Tibial nerve (tissue), 4 donors: ENCODE measurements around the gene SCRN1. TPM values are rescaled to one million over a fixed set of nuclear protein-coding genes. Genes with fewer than 3 reads are reported as not detected.
A peak's percentile ranks its signal among the peaks of the same experiment; 100 is the strongest.

Experiments
- DNase-seq, 2 donors: peaks; one replicate each; pipeline ENCODE4 v3.0.0-alpha.2; 2019; ENCODE audit warnings: low spot score in 2 of 2
- H3K27ac ChIP-seq, 4 donors: fragments of 200-600 bp; sonication (generic) in 3 of 4; one replicate each; pipeline ENCODE4 v1.5.1; 2017 to 2019; ENCODE audit warnings: mild to moderate bottlenecking in 1 of 4
- H3K27me3 ChIP-seq, 2 donors: fragments of 200-600 bp; sonication (generic) in 1 of 2; one replicate each; pipeline versions ENCODE4 v1.5.1 to v1.6.0; 2017 to 2019
- H3K36me3 ChIP-seq, 3 donors: fragments of 200-600 bp; sonication (generic); one replicate each; pipeline ENCODE4 v1.5.1; 2018 to 2019
- H3K4me1 ChIP-seq, 4 donors: fragments of 200-600 bp; sonication (generic) in 3 of 4; one replicate each; pipeline ENCODE4 v1.5.1; 2017 to 2019
- H3K4me3 ChIP-seq, 4 donors: fragments of 200-600 bp; sonication (generic) in 3 of 4; one replicate each; pipeline ENCODE4 v1.5.1; 2017 to 2019; ENCODE audit warnings: mild to moderate bottlenecking in 1 of 4, moderate library complexity in 1 of 4
- H3K9me3 ChIP-seq, 4 donors: fragments of 200-600 bp; sonication (generic) in 3 of 4; one replicate each; pipeline ENCODE4 v1.5.1; 2017 to 2019
- CTCF ChIP-seq, 5 experiments: fragments of 200-600 bp in 3 of 5; fragments of 450-650 bp in 2 of 5; sonication (generic) in 3 of 5; IDR thresholded peaks; one replicate each; pipeline ENCODE4 v1.5.1; 2016 to 2019; ENCODE audit warnings: antibody characterized with exemption in 5 of 5, mild to moderate bottlenecking in 3 of 5, moderate library complexity in 2 of 5
- EP300 ChIP-seq, 2 donors: sonication (generic); formaldehyde crosslinking; IDR thresholded peaks; one replicate each; pipeline ENCODE4 v1.6.1; 2017; ENCODE audit warnings: antibody characterized with exemption in 2 of 2, mild to moderate bottlenecking in 1 of 2
- POLR2A ChIP-seq, 2 donors: fragments of 450-650 bp; IDR thresholded peaks; one replicate each; pipeline ENCODE4 v1.6.1; 2017; ENCODE audit warnings: antibody characterized with exemption in 2 of 2, mild to moderate bottlenecking in 2 of 2, moderate library complexity in 2 of 2
- WGBS, 2 donors: methylation state at CpG; one replicate each; pipeline ENCODE4 v1.1.5; 2018; 5-methylcytosine and 5-hydroxymethylcytosine counted together
- total RNA-seq, 4 donors: library from RNA; depleted of rRNA; stranded (reverse); fragments of >200 nt; gene quantifications; one replicate each; pipeline ENCODE4 v1.1.0, GENCODE V29; 2016

Gene SCRN1
- total RNA-seq, 4 donors from 2014 or later, result 65.1 to 161 (median 119) TPM

GRCh38 chr7:29937132-29937531 lies 52.5 kb downstream of the SCRN1 start:
- H3K4me3 ChIP-seq, result no peak overlapping the region
- 91 to 95% methylated on average over 3 of the region's 3 CpGs for WGBS, 2 donors
- no peak for DNase-seq
- no peaks in the 10 kb centered on the region for H3K27me3 ChIP-seq
- TF ChIP-seq POLR2A (IDR thresholded peaks at IDR 0.05) (no peak), EP300 (IDR thresholded peaks at IDR 0.05) (no peak), CTCF (IDR thresholded peaks at IDR 0.05) (no peak)
- H3K27ac ChIP-seq, result no peak overlapping the region
- H3K4me1 ChIP-seq, result peaks cover 0 to 21% (median 0%) of the 10 kb centered on the region in 4 donors
- H3K9me3 ChIP-seq, result no peaks in the 10 kb centered on the region
- peaks cover 0 to 88% (median 2%) of the 10 kb centered on the region in 3 donors for H3K36me3 ChIP-seq

GRCh38 chr7:29935111-29935510 lies 54.5 kb downstream of the SCRN1 start:
- no peak for DNase-seq
- Histone ChIP-seq H3K9me3 (no peaks in the 10 kb centered on the region), H3K4me1 (peaks cover 0 to 34% (median 0%) of the 10 kb centered on the region in 4 donors), H3K27ac (peak overlapping the region in 1 of 4 donors; percentile 15), H3K4me3 (no peak overlapping the region), H3K36me3 (peaks cover 0 to 74% (median 2%) of the 10 kb centered on the region in 3 donors), H3K27me3 (no peaks in the 10 kb centered on the region)
- WGBS, 2 donors, result 54 to 70% methylated on average over 2 of the region's 2 CpGs
- TF ChIP-seq CTCF (IDR thresholded peaks at IDR 0.05), result no peak
- no peak for TF ChIP-seq EP300 (IDR thresholded peaks at IDR 0.05)
- no peak for TF ChIP-seq POLR2A (IDR thresholded peaks at IDR 0.05)

- no peaks in the 10 kb centered on the region for H3K27me3 ChIP-seq
- no peak for DNase-seq
- TF ChIP-seq CTCF (IDR thresholded peaks at IDR 0.05) (no peak), EP300 (IDR thresholded peaks at IDR 0.05) (no peak), POLR2A (IDR thresholded peaks at IDR 0.05) (no peak)
- peaks cover 0 to 47% (median 0%) of the 10 kb centered on the region in 4 donors for H3K4me1 ChIP-seq
- H3K4me3 ChIP-seq, result no peak overlapping the region
- peaks cover 0 to 29% (median 0%) of the 10 kb centered on the region in 3 donors for H3K36me3 ChIP-seq
- H3K9me3 ChIP-seq, result no peaks in the 10 kb centered on the region
- WGBS, 2 donors, result 89 to 91% methylated on average over 15 to 17 of the region's 17 CpGs
- peak overlapping the region in 2 of 4 donors; percentile 83 to 87 for H3K27ac ChIP-seq
These were observed 60.4 kb downstream of the SCRN1 start for GRCh38 chr7:29929018-29929807.

GRCh38 chr7:29926741-29927140 lies 62.9 kb downstream of the SCRN1 start:
- DNase-seq, result no peak
- Histone ChIP-seq H3K4me3 (peak overlapping the region in 2 of 4 donors; percentile 5 to 37), H3K27ac (peak overlapping the region; percentile 62 to 87 (median 80)), H3K36me3 (peaks cover 0 to 44% (median 0%) of the 10 kb centered on the region in 3 donors), H3K27me3 (no peaks in the 10 kb centered on the region), H3K9me3 (no peaks in the 10 kb centered on the region), H3K4me1 (peaks cover 0 to 38% (median 0%) of the 10 kb centered on the region in 4 donors)
- TF ChIP-seq POLR2A (IDR thresholded peaks at IDR 0.05) (no peak), CTCF (IDR thresholded peaks at IDR 0.05) (no peak), EP300 (IDR thresholded peaks at IDR 0.05) (no peak)
- 26 to 34% methylated on average over 5 of the region's 5 CpGs for WGBS, 2 donors

GRCh38 chr7:29926216-29926615 lies 63.4 kb downstream of the SCRN1 start:
- DNase-seq, result no peak
- H3K27ac ChIP-seq, result peak overlapping the region; percentile 62 to 87 (median 80)

More at GRCh38 chr7:29926216-29926615, 63.4 kb downstream of the SCRN1 start:
- 76 to 78% methylated on average over 15 of the region's 15 CpGs for WGBS, 2 donors
- Histone ChIP-seq H3K4me3 (peak overlapping the region in 2 of 4 donors; percentile 8 to 37), H3K4me1 (peaks cover 0 to 38% (median under 1%) of the 10 kb centered on the region in 4 donors), H3K9me3 (no peaks in the 10 kb centered on the region), H3K27me3 (no peaks in the 10 kb centered on the region), H3K36me3 (peaks cover 0 to 46% (median 0%) of the 10 kb centered on the region in 3 donors)
- TF ChIP-seq CTCF (IDR thresholded peaks at IDR 0.05) (no peak), POLR2A (IDR thresholded peaks at IDR 0.05) (no peak), EP300 (IDR thresholded peaks at IDR 0.05) (peak in 1 of 2 donors; percentile 50)
